ENCODE results near the gene WNT7A.

The WNT7A gene

DNA sequence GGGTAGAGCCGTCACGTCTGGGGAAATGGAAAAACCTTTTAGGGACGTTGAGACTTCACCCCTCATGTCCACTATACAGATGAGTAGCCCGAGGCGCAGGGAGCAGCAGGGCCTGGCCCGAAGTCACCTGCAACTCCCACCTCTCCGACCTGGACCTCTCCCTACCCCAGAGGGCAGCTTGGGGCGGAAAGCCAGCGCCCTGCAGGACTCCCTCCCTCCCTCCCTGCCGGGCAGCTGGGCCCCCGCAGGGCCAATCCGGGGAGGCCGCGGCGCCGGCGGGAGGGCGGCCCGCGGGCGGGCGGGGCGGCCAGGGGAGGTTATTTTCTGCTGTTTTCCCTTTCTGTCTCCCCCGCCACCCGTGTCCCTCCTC, 2.0 kb downstream of the WNT7A start:
- no peak overlapping the region for H3K4me3 ChIP-seq (replicated peaks; ENCODE audit: low read depth, low read length)
- TF ChIP-seq, protein P1, sequence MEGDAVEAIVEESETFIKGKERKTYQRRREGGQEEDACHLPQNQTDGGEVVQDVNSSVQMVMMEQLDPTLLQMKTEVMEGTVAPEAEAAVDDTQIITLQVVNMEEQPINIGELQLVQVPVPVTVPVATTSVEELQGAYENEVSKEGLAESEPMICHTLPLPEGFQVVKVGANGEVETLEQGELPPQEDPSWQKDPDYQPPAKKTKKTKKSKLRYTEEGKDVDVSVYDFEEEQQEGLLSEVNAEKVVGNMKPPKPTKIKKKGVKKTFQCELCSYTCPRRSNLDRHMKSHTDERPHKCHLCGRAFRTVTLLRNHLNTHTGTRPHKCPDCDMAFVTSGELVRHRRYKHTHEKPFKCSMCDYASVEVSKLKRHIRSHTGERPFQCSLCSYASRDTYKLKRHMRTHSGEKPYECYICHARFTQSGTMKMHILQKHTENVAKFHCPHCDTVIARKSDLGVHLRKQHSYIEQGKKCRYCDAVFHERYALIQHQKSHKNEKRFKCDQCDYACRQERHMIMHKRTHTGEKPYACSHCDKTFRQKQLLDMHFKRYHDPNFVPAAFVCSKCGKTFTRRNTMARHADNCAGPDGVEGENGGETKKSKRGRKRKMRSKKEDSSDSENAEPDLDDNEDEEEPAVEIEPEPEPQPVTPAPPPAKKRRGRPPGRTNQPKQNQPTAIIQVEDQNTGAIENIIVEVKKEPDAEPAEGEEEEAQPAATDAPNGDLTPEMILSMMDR (IDR thresholded peaks at IDR 0.05; ENCODE audit: insufficient read depth, low read length, poor library complexity, severe bottlenecking): no peak
- peaks cover 7% of the 10 kb centered on the region for H3K27me3 ChIP-seq (replicated peaks; ENCODE audit: control insufficient read depth, insufficient read depth, low read length)

DNA sequence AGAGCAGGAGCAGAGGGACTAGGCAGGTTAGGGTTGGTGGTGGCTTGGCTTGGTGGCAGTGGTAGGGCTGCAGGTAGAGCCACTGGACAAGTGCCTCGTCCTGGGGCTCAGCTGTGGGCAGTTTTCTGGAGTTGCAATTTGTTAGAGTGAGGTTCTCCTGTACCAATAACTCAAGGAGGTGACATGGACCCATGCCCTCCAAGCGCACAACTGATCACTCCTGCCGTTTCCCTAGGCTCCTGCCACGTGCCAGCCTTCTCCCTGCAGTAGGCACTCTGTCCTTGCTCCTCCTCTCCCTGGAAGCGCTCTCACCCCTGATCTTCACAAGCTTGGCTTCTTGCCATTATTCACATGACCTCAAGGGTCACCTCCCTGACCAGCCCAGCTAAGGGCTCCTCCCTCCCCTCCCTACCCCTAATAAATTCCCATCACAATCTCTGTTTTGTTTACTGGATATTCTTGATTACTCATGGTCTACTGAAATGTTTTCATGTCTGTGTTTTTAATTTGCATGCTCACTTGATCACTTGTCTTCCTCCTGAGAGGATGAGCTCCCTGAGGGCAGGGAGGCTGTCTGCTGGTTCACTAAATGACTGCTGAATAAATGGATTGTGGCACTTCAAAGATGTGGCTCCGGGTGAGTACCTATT, 3.3 kb downstream of the WNT7A start:
- DNase-seq (ENCODE audit: extremely low read depth, insufficient read length): no peak
- TF ChIP-seq, protein P1 (IDR thresholded peaks at IDR 0.05; ENCODE audit: insufficient read depth, low read length, poor library complexity, severe bottlenecking): no peak
- Histone ChIP-seq H3K36me3 (ENCODE audit: control insufficient read depth, insufficient read depth, low read length) (no peaks in the 10 kb centered on the region), H3K4me3 (replicated peaks; ENCODE audit: low read depth, low read length) (no peak overlapping the region), H3K27me3 (replicated peaks; ENCODE audit: control insufficient read depth, insufficient read depth, low read length) (peaks cover 2% of the 10 kb centered on the region)

More for the DNA sequence above, 2.0 kb downstream of the WNT7A start:
- H3K36me3 ChIP-seq (ENCODE audit: control insufficient read depth, insufficient read depth, low read length): no peaks in the 10 kb centered on the region
- DNase-seq (ENCODE audit: extremely low read depth, insufficient read length): no peak

DNA sequence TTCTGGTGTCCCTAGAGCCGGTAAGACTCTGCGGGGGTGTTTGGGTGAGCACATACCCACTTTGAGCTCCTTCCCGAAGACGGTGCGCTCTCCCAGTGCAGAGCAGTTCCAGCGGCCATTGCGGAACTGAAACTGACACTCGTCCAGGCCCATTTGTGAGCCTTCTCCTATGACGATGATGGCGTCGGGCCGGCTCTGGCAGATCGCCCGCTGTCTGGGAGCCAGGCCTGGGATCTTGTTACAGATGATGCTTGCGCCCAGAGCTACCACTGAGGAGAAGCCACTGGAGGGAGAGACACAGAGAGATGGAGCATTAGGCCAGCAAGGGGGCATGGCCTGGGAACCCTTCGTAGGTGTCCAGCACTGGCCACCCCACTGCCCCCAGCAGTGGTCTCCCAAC, 5.0 kb downstream of the WNT7A start:
- DNase-seq (ENCODE audit: extremely low read depth, insufficient read length): no peak
- Histone ChIP-seq H3K36me3 (ENCODE audit: control insufficient read depth, insufficient read depth, low read length) (no peaks in the 10 kb centered on the region), H3K4me3 (replicated peaks; ENCODE audit: low read depth, low read length) (no peak overlapping the region), H3K27me3 (replicated peaks; ENCODE audit: control insufficient read depth, insufficient read depth, low read length) (no peaks in the 10 kb centered on the region; the same call in 1 of the 2 replicates)
- TF ChIP-seq, protein P1 (IDR thresholded peaks at IDR 0.05; ENCODE audit: insufficient read depth, low read length, poor library complexity, severe bottlenecking): no peak

DNA sequence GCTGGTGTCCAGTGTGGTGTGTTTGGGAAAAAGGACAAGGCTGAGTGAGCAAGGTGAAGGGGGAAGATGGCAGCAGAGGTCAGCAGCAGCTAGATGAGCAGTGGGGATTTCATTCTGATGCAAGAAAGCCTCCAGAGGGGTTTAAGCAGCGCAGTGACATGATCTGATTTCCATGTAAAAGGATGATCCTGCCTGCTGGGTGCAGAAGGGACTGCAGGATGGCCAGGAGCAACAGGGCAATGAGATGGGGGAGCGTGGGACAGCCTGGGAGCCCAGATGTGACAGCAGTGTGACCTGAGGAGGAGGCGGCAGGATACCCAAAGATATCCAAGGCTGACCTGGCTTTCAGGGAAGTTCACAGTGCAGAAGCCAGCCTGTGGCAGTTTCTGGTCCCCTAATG, 6.1 kb downstream of the WNT7A start:
- Histone ChIP-seq H3K27me3 (replicated peaks; ENCODE audit: control insufficient read depth, insufficient read depth, low read length) (no peaks in the 10 kb centered on the region; the same call in 1 of the 2 replicates), H3K4me3 (replicated peaks; ENCODE audit: low read depth, low read length) (no peak overlapping the region), H3K36me3 (ENCODE audit: control insufficient read depth, insufficient read depth, low read length) (no peaks in the 10 kb centered on the region)
- TF ChIP-seq, protein P1 (IDR thresholded peaks at IDR 0.05; ENCODE audit: insufficient read depth, low read length, poor library complexity, severe bottlenecking): no peak
- no peak for DNase-seq (ENCODE audit: extremely low read depth, insufficient read length)

DNA sequence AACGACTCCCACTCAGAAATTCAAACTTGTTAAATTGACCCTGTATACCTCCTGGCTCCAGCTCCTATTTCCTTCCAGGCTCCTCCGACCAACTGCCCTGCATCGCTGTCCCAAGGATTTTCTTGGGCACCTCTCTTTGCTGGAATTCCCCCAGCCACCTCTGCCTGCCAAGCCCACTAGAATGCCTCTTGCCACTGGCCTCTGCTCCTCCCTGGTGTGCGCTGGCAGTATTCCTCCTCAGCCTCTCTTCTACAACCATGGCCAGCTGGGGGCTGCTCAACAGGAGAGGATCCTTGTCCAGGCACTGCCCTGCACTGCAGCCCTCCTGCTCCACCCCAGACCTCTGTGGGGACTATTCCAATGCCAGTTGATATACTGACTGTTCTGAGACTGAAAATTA, 7.4 kb downstream of the WNT7A start:
- no peak overlapping the region for H3K4me3 ChIP-seq (replicated peaks; ENCODE audit: low read depth, low read length)
- TF ChIP-seq, protein P1 (IDR thresholded peaks at IDR 0.05; ENCODE audit: insufficient read depth, low read length, poor library complexity, severe bottlenecking): no peak
- H3K36me3 ChIP-seq (ENCODE audit: control insufficient read depth, insufficient read depth, low read length): no peaks in the 10 kb centered on the region
- DNase-seq (ENCODE audit: extremely low read depth, insufficient read length): no peak
- H3K27me3 ChIP-seq (replicated peaks; ENCODE audit: control insufficient read depth, insufficient read depth, low read length): no peaks in the 10 kb centered on the region

DNA sequence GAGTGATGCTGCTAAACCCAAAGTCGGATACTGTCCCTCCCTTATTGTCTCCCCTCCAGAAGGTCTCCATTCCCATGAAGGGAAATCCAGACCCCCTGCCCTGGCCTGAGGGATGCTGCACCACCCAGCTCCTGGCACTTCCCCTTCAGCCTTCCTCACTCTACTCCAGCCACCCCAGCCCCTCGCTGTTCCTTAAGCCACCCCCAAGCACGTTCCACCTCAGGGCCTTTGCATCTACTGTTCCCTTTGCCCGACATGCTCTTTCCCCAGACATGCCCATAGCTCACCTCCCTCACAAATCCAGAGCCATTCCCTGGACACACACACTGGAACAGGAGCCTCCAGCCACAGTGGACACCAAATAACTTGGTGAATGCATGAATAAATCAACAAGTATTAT, 8.1 kb downstream of the WNT7A start:
- TF ChIP-seq, protein P1 (IDR thresholded peaks at IDR 0.05; ENCODE audit: insufficient read depth, low read length, poor library complexity, severe bottlenecking): no peak
- no peak for DNase-seq (ENCODE audit: extremely low read depth, insufficient read length)
- Histone ChIP-seq H3K36me3 (ENCODE audit: control insufficient read depth, insufficient read depth, low read length) (no peaks in the 10 kb centered on the region), H3K4me3 (replicated peaks; ENCODE audit: low read depth, low read length) (no peak overlapping the region), H3K27me3 (replicated peaks; ENCODE audit: control insufficient read depth, insufficient read depth, low read length) (no peaks in the 10 kb centered on the region)

All from GM06990 (cell line).